OCI-M2 (cell line): ENCODE measurements around the gene KLRF2.
"Not testable (repeated sequence)": the region's sequence is repeated elsewhere in the genome, so short reads cannot be mapped to it uniquely, and the experiment has no call there.

Experiments used
- DNase-seq: peaks from one replicate; lab custom pipeline; 2025; ENCODE audit not compliant: unreplicated experiment; lab: John Stamatoyannopoulos, UW

KLRF2 gene, protein sequence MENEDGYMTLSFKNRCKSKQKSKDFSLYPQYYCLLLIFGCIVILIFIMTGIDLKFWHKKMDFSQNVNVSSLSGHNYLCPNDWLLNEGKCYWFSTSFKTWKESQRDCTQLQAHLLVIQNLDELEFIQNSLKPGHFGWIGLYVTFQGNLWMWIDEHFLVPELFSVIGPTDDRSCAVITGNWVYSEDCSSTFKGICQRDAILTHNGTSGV

DNA sequence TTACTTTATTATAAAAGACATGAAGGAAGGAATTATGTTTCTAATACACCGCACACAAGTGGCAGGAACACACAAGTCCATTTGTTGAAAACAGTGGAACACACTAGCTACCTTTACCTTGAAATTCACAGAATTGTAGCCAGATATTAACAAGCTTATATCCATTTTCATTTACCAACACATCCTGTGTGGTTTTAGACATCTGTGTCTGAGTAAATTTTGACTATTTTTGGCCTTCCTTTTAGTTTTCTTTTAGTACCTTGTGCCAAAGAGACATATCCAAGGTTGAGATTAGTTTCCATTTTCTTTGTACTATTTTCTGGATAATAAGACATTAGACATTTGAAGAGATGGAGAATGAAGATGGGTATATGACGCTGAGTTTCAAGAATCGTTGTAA is at the start of gene KLRF2:
Gene KLRF2 (plus strand): TSS at position 244 of the 400 bp plus-strand sequence. CDS start 107 bp downstream, at position 351.
- DNase-seq: no peak

DNA sequence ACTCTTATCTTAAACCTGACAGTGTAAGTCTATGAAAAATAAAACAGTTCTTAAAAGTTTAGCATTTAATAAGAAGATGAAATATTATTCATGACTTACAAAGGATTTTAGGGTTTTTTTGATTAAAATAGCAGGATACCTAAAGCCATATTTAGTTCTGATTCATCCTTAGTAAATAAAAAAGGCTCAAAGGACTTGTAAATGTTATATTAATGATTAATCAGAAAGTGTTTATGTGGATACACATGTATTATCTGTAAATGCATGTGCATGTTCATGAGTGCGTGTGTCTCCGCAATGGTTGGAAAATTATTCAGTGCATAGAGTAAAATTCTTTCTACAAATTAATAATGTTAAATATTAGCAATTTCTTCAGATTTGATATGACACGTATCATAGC is 49.6 kb upstream of the KLRF2 start:
- DNase-seq: no peak

DNA sequence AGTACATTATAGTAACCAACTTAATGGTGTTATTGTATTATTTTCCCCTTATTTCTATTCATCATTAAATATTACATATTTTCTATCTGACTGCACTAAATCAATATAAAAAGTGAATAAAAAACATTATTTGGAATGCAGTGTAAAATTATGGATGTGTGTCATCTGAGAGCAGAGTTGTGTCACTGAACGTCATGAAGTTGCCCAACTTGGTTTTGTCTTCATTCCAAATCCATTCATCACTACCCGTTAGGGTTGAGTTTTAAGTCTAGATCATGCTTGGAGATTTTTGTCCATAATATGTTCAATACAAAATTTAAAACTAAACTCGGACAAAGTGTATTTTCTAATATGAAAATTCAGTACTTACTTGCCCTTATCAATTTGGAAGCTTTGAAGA is 37.9 kb upstream of the KLRF2 start:
- DNase-seq: no peak

DNA sequence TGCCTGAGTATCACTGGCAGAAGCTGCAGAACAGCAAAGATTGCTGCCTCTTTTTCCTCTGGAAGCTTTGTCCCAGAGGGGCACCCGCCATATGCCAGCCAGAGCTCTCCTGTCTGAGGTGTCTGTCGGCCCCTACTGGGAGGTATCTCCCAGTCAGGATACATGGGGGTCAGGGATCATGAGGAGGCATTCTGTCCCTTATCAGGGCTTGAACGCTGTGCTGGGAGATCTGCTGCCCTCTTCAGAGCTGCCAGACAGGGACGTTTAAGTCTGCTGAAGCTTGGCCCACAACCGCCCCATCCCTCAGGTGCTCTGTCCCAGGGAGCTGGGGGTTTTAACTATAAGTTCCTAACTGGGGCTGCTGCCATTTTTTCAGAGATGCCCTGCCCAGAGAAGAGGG is 32.4 kb upstream of the KLRF2 start:
- DNase-seq: no peak

DNA sequence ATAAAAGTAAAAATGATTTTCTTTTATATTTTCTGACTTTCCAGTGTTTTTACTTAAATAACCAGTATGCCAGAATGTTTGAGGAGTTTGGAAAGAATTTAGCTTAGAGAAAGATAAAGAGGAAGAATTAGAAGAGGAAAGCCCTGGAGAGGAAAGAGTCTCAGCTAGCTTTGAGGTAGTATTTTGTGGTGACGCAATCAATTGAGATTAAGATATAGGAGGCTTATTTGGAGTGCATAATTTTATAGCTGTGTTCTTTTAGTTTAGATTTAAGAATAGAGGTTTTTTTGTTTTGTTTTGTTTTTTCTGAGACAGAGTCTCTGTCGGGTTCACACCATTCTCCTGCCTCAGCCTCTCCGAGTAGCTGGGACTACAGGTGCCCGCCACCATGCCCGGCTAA is 30.2 kb upstream of the KLRF2 start:
- no peak for DNase-seq

DNA sequence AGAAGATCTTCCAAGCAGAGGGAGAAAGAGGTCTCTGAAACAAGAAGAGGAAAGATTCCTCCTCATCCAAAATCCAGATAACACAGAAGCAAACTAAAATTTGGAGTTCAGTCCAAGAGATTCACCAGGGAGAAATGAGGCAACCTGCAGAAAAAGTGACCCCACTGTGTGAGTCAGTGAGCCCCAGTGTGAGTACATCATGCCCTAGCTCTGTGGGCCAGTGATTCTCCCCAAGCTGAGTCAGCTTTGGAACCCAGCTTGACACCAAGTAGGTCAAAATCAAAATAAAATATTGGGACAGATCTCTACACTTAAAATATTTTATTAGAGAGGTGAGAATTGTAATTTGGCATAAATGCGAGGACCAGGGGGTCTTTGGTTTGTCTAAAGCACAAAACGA is 29.4 kb upstream of the KLRF2 start:
- no peak for DNase-seq

DNA sequence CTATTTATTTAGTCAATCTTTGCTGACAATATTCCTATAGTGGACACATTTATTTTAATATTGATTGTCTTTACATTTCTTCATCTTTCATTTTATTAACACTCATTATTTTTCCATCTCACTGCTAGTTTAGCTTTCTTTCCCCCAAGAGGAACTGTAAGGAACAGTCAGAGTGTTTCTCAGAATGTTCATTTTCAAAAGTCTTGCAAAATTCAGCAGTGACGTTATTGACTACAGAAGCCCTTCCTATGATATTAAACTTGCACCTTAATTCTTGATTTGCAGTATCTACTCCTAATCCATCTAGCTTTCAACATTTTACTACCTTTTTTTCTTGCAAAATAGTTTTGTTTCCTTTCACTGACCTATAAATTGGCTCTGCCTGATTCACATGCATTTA is 25.1 kb upstream of the KLRF2 start:
- no peak for DNase-seq

DNA sequence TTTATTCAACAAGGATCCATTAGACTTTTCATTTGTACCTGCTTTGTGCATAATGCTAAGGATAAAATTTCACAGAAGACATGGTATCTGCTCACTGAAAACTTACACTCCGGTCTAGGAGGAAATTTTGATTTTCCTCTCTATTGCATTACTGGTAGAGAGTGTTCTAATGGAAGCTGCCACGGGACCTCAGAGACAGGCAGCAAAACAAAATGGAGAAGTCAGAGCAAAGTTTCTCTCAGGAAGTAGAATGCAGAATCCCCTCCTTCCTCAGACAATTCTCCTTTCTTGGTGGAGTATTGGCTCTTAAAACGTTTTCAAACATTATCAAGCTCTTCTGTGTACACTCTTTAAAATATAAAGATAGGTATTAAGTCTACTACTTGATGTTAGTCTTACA is 24.4 kb upstream of the KLRF2 start:
- DNase-seq: no peak

DNA sequence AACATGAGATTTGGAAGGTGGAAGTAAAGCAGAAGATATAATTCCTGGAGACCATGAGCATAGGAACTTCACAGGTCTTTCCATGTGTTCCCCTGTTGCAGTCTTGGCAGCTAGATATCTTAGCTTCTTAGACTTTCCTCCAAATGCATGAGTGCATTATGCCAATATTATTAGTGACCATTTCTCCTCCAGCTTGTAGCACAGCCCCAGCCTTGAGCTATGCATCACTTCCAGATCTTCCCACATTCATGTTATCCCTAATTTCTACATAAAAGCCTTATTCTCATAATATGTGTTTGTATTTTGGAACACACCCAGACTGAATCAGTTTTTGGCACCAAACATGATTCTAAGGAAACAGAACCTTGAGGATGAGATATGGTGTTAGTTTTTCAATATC is 23.2 kb upstream of the KLRF2 start:
- no peak for DNase-seq

DNA sequence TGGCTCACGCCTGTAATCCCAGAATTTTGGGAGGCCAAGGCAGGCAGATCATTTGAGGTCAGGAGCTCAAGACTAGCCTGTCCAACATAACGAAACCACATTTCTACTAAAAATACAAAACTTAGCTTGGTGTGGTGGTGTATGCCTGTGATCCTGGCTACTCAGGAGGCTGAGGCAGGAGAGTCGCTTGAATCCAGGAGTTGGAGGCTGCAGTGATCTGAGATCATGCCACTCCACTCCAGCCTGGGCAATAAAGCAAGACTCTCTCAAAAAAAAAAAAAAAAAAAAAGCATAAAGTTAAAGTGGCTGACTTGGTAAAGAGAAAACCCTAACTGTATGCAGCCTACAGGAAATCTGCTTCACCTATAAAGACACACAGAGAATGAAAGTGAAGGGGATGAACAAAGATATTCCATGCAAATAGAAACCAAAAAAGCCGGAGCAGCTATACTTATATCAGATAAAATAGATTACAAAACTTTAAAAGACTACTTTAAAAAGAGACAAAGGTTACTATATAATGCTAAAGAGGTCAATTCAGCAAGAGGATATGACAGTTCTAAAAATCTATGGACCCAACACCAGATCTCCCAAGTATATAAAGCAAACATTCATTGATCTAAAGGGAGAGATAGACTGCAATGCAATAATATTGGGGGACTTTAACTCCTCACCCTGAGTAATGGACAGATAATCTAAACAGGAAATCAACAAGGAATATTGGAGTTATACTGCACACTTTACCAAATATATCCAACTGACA is 16.2 kb upstream of the KLRF2 start:
- no peak for DNase-seq

DNA sequence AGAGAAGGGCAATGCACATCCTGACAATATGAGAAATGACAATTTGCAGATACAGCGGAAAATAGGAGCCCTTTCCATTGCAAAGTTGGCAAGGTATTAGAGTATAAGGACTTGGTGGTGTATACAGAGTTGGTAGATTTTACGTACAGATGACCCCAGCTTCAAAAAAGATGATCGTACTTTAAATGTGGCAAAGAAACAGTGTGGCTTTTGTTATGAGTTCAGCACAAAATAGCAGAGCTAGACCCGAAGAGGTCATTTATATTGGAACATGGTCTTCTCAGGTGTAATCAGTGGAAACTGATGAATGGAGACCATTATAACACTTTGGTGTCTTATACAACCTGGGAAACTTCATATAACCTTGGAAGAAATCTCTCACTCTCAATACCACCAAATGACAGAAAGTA is 14.4 kb upstream of the KLRF2 start:
- no peak for DNase-seq

DNA sequence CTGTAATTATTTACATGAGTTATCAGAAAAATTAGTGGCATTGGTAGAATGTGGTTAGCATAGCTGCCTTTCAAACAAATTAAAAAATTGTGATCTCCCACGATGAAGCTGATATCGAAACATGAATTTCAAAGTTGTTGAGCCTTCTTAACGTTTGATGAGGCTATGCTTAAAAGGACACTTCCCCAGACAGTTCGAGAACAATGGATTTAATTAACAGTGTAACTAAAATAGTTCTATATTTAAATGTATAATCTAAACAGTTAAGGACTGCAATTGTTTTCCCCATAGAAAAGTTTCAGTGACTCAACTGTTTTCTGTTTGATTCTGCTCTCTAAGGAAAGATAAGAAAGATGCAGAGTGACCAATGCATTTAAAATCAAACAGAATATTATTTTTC is 13.8 kb upstream of the KLRF2 start:
- no peak for DNase-seq

DNA sequence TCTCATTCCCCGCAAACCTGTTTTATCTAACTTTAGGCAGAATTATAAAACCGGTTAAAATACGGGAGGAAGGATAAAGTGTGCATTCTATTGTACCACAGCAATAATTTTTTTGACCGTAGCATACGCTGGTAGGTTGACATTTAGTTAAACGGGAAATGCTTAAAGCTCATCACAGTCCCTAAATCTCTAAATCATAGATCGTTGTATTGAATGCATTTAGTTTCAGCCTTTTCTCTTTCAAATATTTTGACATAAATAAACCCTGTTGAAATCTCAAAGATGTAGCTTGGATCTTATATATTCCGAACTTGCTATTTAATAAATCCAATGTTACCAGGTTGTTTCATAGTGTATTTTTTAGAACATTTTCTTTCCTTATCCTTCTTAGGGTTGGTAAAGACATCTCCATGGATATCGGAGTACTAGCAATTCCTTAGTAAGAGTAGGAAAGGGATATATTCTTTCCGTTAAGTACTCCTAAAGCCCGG is 12.9 kb upstream of the KLRF2 start:
- DNase-seq: no peak

DNA sequence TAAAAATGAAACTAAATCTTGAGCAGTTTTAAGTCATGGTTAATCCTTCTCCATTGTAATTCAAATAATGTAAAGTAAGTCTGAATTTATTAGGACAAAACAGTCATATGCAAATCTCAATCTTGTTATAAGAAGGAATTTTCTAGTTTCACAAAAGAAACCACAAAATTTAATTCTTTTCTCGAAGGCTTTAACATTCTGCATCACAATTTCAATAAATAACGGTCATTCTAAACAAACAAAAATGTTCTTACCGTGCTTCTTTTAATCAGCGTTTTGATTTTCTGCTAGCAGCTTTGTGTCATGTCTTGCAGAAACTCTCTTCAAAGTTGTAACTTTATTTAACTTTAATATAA is 12.4 kb upstream of the KLRF2 start:
- DNase-seq: no peak

DNA sequence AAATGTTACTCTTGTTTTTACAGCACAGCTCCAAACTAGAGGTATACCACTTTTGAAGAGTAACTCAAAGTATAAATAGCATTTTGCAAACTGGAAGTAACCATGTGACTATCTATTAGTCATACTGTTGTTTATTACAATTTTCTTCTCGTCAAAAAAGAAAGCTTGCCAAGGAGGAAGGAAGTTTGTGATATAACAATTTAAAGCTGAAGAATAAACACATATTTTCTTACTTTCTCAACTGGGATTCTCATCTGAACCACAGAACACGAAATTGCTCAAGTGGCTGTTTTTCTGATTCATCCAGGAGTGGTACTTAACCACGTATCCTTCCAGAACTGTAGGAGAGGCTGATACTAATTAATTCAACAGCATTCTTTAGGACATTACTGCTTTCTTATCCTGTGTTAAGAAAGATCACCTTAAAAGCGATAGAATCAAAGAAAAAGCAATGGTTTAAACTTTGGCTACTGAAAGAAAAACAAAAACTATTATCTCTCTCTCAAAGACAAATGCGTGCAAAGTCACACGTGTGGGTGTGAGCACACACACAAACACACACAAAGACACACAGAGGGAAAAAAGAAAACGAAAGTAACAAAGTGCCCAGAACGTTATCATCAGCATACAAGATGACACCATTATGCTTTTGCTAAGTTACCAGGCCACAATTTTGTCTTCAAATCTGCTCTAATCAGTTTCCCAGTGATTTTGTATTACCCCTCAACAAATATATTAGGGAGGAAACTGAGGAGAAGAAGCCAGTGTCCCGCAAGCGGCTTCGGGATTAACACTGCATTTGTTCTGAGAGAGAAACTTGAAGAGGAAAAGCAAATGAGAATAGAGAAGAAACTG is 11.8 kb upstream of the KLRF2 start, which contains the start of gene CLEC2B:
Gene CLEC2B (minus strand): TSS at position 48 of the 855 bp plus-strand sequence.
- DNase-seq: no peak

DNA sequence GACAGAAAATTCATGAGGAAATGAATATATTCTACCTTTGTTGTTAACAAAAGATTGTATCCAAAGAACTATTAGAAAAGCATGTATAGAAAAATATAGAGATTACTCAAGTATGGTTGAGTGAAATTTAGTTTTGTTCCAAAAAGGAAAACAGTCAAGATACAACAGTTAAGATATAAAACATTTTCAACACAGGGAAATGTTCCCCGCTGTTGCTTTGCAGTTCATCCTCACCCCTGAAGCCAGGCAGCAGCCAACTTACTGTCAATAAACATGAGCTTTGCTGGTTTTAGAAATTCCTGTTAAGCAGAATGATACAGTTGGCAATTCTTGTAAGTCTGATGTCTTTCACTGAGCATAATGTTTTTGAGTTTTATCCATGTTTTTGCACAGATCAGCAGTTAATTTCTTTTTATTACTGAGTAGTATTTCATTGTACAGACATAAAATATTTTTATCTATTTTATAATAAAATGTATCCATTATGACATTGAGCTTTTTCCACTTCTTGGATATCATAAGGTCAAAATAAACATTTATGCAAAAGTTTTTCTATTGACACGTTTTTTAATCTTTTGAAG is 10.9 kb upstream of the KLRF2 start:
- DNase-seq: no peak

DNA sequence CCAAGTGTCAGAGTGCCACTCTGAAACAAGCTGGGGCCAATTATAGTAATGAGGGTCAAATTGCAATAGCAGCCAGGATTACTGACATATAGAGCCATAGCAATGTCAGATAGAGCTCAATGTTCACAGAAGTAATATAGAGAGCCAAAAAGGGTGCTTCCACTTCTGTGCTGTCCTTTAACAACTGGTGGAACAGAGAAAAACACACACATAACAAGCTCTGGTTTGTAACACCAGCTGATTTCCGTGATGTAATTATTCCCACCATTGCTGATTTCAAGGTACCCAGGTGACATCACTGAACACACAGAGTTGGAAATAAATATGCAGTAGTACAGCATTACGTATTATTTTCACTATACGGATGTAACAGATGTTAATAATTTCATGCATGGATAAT is 9.1 kb upstream of the KLRF2 start:
- no peak for DNase-seq

DNA sequence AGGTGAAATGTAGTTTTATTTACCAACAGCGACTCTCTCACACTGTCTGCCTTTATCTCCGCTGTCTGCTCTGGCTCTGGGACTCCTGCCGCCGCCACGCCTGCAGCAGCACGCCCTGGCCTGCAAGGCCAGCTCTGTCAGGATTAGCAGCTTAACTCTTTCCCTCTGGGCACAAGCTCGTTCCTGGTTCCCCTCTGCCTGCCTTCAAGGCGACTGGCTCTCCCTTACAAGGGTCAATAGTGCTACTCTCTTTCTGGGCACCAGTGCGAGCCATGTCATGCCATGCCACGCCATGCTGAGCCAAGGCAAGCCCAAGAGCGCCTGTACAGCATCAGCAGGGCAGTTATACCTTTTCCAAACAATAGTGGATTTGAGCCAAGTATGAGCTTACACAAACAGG is 8.5 kb upstream of the KLRF2 start:
- no peak for DNase-seq

DNA sequence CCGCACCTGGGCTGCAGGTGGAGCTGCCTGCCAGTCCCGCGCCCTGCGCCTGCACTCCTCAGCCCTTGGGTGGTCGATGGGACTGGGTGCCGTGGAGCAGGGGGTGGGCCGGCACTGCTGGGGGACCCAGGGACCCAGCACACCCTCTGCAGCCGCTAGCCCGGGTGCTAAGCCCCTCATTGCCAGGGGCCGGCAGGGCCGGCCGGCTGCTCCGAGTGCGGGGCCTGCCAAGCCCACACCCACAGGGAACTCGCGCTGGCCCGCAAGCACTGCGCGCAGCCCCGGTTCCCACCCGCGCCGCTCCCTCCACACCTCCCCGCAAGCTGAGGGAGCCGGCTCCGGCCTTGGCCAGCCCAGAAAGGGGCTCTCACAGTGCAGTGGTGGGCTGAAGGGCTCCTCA is 5.2 kb upstream of the KLRF2 start:
- not testable (repeated sequence) for DNase-seq

DNA sequence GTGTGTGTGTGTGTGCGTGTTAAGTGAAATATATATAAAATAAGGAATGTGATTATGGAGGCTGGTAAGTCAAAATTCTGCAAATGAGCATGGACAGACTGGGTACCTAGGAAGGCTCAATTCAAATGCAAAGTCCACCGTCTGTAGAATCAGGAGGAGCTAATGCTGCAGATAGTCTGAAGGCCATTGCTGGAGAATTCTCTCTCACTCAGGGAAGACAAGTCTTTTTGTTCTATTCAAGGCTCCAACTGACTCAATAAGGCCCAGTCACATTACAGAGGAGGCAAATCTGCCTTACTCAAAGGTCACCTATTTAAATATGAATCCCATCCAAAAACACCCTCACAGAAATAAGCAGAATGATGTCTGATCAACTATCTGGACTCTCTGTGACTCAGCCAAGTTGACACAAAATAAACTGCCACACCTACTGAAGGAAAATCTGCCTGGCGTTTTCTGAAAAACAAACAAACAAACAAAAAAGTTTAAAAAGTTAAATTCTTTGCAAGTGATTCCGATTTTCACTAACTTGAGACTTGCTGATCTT is 684 bp upstream of the KLRF2 start:
- no peak for DNase-seq

DNA sequence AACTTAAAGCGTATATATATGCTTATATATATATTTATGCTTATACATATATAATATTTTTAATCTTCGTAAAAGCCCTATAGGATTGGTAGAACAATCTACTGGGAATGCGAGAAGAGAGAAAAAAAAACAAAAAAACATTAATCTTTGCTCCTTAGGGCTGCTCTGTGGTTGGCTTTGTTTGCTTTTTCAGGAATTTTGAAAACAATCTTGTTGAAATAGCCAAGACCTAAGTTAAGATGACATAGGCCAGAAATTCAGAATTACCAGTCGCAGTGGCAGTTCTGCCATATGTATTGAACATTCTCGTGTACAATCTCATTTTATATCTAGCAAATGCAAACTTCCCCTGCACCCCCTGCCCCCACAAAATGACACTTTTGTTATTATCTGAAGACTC is 699 bp downstream of the KLRF2 start:
- no peak for DNase-seq
